22Rv1 (cell line): Measurements from ENCODE around the gene SNUPN.

Experiments
- ZFX ChIP-seq: fragments of 450-650 bp; IDR thresholded peaks from 2 replicates; pipeline ENCODE4 v1.6.1; 2017; ENCODE audit warnings: antibody characterized with exemption, borderline replicate concordance
- TF ChIP-seq, protein P1 (sequence below): fragments of 450-650 bp; IDR thresholded peaks from 2 replicates; pipeline ENCODE4 v1.5.1; 2017; ENCODE audit warnings: mild to moderate bottlenecking

DNA sequence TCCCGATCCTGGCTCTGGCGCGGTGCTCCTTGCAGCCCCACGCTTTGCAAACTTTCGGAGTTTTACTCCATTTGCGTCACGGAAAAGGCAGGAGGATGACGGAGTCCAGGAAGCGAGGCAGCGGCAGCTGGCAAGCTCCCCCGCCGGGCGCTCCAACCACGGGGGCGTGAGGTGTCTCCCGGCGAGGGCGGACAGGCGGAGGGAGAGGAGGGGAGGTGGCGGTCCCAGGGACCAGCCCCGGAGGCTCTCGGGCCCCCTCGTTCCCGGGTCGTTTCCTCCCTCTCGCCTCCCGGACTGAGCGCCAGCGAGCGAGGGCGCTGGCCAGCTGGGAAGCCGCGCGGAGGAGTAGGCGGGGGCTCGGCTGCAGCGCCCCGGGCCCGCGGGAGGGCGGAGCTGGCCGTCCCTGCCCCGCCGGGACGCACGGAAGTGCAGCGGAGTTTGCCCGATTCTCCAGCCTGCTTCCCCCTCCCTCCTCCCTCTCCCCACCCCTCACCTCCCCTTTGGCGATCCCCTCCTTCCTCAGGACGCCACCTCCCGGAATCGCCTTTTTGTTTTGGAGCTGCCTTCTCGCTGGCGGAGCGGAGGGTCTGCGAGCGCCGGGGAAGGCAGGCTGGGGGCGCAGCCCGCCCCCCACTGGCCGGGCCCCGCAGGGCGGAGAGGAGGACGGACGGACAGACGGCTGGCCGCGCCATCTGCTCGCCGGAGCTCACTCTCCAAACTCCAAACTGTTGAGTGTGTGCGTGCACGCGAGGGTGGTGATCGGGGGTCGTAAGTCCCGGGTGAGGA, 22.0 kb upstream of the SNUPN start, which contains the start of gene SNX33:
- TF ChIP-seq, protein P1, sequence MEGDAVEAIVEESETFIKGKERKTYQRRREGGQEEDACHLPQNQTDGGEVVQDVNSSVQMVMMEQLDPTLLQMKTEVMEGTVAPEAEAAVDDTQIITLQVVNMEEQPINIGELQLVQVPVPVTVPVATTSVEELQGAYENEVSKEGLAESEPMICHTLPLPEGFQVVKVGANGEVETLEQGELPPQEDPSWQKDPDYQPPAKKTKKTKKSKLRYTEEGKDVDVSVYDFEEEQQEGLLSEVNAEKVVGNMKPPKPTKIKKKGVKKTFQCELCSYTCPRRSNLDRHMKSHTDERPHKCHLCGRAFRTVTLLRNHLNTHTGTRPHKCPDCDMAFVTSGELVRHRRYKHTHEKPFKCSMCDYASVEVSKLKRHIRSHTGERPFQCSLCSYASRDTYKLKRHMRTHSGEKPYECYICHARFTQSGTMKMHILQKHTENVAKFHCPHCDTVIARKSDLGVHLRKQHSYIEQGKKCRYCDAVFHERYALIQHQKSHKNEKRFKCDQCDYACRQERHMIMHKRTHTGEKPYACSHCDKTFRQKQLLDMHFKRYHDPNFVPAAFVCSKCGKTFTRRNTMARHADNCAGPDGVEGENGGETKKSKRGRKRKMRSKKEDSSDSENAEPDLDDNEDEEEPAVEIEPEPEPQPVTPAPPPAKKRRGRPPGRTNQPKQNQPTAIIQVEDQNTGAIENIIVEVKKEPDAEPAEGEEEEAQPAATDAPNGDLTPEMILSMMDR, result peak; percentile 73
- no peak for TF ChIP-seq ZFX
